ENCODE data around the gene ANAPC13.

ANAPC13 gene

DNA sequence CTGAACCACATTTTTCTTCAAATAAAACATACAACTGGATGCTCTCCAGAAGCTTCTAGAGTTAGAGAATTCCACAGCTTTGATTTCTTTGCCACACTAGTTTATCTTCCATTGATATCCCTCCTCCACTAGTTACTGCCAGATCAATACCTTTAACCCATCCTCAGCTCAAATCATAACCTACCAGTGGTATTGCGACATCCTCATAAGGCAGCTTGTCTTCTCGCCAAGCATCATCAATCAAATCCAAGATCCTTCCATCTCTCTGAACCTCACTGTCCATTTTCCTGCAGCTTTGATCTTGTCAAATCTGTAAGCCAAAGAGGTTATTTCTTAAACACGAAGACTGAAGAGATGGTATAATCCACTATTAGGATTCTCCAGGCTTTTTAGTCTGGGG, 3.2 kb downstream of the ANAPC13 start:
- no peak overlapping the region for H3K4me2 ChIP-seq (ENCODE audit: low read depth, low read length, poor library complexity, severe bottlenecking)

DNA sequence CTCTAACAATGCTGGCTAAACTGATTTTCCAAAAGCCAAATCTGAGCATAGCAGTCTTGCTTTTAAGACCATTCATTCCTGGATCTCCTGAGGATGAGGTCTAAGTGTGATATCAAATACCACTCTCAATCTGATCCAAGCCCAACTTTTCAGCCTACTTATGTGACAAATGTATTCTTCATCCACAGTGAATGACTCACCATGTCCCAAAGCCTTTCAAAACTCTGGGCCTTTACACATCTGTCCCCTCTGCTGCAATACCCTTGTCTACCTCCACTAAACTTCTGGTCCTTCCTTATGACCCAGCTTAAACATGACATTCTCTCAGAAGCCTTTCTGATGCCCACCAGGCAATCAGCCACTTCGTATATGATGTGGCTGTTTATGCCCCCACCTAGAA, 4.6 kb downstream of the ANAPC13 start:
- no peaks in the 10 kb centered on the region for H3K9me2 ChIP-seq (replicated peaks; ENCODE audit: insufficient read depth, low read length)
- H3K4me3 ChIP-seq (ENCODE audit: insufficient read depth, low read length, poor library complexity, severe bottlenecking): no peak overlapping the region
- H3K36me3 ChIP-seq (ENCODE audit: low read length): peaks cover 28% of the 10 kb centered on the region
- H4K20me1 ChIP-seq (ENCODE audit: low read depth, low read length): no peaks in the 10 kb centered on the region
- no peak for TF ChIP-seq EZH2phosphoT487 (conservative IDR thresholded peaks at IDR 0.05; ENCODE audit: low read length)
- TF ChIP-seq, protein P1, sequence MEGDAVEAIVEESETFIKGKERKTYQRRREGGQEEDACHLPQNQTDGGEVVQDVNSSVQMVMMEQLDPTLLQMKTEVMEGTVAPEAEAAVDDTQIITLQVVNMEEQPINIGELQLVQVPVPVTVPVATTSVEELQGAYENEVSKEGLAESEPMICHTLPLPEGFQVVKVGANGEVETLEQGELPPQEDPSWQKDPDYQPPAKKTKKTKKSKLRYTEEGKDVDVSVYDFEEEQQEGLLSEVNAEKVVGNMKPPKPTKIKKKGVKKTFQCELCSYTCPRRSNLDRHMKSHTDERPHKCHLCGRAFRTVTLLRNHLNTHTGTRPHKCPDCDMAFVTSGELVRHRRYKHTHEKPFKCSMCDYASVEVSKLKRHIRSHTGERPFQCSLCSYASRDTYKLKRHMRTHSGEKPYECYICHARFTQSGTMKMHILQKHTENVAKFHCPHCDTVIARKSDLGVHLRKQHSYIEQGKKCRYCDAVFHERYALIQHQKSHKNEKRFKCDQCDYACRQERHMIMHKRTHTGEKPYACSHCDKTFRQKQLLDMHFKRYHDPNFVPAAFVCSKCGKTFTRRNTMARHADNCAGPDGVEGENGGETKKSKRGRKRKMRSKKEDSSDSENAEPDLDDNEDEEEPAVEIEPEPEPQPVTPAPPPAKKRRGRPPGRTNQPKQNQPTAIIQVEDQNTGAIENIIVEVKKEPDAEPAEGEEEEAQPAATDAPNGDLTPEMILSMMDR (IDR thresholded peaks at IDR 0.05; ENCODE audit: insufficient read depth, low read length, poor library complexity, severe bottlenecking): no peak
- H3K79me2 ChIP-seq (ENCODE audit: insufficient read depth, low read length): peaks cover 33% of the 10 kb centered on the region
- no peaks in the 10 kb centered on the region for H3K27me3 ChIP-seq (ENCODE audit: low read length)
- H3F3A ChIP-seq (ENCODE audit: insufficient read depth): peaks cover 6% of the 10 kb centered on the region; the same call in 1 of the 2 replicates
- no peak overlapping the region for H3K4me2 ChIP-seq (ENCODE audit: low read depth, low read length, poor library complexity, severe bottlenecking)
- no peak overlapping the region for H3K27ac ChIP-seq (ENCODE audit: low read depth, low read length)
- no peak overlapping the region for H3K9ac ChIP-seq (ENCODE audit: low read length)
- H2AFZ ChIP-seq (ENCODE audit: low read depth, low read length, severe bottlenecking): no peak overlapping the region
- H3K9me3 ChIP-seq (ENCODE audit: insufficient read depth, low read length): no peaks in the 10 kb centered on the region

More for the DNA sequence above, 3.2 kb downstream of the ANAPC13 start:
- Histone ChIP-seq H3K79me2 (ENCODE audit: insufficient read depth, low read length) (peaks cover 47% of the 10 kb centered on the region), H3K4me3 (ENCODE audit: insufficient read depth, low read length, poor library complexity, severe bottlenecking) (no peak overlapping the region), H3K9ac (ENCODE audit: low read length) (no peak overlapping the region), H3K9me3 (ENCODE audit: insufficient read depth, low read length) (no peaks in the 10 kb centered on the region), H3K27me3 (ENCODE audit: low read length) (no peaks in the 10 kb centered on the region), H3K9me2 (replicated peaks; ENCODE audit: insufficient read depth, low read length) (no peaks in the 10 kb centered on the region), H4K20me1 (ENCODE audit: low read depth, low read length) (no peaks in the 10 kb centered on the region), H3K36me3 (ENCODE audit: low read length) (peaks cover 23% of the 10 kb centered on the region), H3K27ac (ENCODE audit: low read depth, low read length) (no peak overlapping the region), H2AFZ (ENCODE audit: low read depth, low read length, severe bottlenecking) (no peak overlapping the region), H3F3A (ENCODE audit: insufficient read depth) (peaks cover 6% of the 10 kb centered on the region; the same call in 1 of the 2 replicates)
- TF ChIP-seq EZH2phosphoT487 (conservative IDR thresholded peaks at IDR 0.05; ENCODE audit: low read length): no peak
- TF ChIP-seq, protein P1 (IDR thresholded peaks at IDR 0.05; ENCODE audit: insufficient read depth, low read length, poor library complexity, severe bottlenecking): no peak

DNA sequence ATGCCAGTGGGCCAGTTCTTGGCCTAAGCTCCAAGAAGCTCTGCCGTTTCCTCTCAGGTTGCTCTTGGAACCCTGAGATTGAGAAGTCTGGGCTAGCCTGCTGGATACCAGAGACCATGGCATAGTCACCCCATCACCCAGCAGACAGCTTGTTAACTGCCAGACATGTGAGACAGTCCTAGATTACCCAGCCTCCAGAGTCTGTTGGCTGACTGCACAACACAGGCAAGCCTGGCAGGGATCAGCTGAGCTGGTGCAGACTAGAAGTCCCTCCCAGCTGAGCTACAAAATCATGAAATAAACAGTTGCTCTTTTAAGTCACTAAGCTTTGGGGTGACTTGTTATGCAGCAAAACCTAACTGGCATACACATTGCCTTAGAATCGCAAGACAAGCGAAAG, 5.2 kb downstream of the ANAPC13 start:
- Histone ChIP-seq H3K9me3 (ENCODE audit: insufficient read depth, low read length) (no peaks in the 10 kb centered on the region), H3K9me2 (replicated peaks; ENCODE audit: insufficient read depth, low read length) (no peaks in the 10 kb centered on the region), H3K4me2 (ENCODE audit: low read depth, low read length, poor library complexity, severe bottlenecking) (no peak overlapping the region), H3K4me3 (ENCODE audit: insufficient read depth, low read length, poor library complexity, severe bottlenecking) (no peak overlapping the region), H3K9ac (ENCODE audit: low read length) (no peak overlapping the region), H3K36me3 (ENCODE audit: low read length) (peaks cover 28% of the 10 kb centered on the region), H2AFZ (ENCODE audit: low read depth, low read length, severe bottlenecking) (no peak overlapping the region), H3K27ac (ENCODE audit: low read depth, low read length) (no peak overlapping the region), H3K27me3 (ENCODE audit: low read length) (no peaks in the 10 kb centered on the region), H3F3A (ENCODE audit: insufficient read depth) (peaks cover 6% of the 10 kb centered on the region; the same call in 1 of the 2 replicates), H3K79me2 (ENCODE audit: insufficient read depth, low read length) (peaks cover 33% of the 10 kb centered on the region), H4K20me1 (ENCODE audit: low read depth, low read length) (no peaks in the 10 kb centered on the region)
- TF ChIP-seq, protein P1 (IDR thresholded peaks at IDR 0.05; ENCODE audit: insufficient read depth, low read length, poor library complexity, severe bottlenecking): no peak
- TF ChIP-seq EZH2phosphoT487 (conservative IDR thresholded peaks at IDR 0.05; ENCODE audit: low read length): no peak
